ENCODE data around the gene AIF1L.
"Not testable (repeated sequence)": the region's sequence is repeated elsewhere in the genome, so short reads cannot be mapped to it uniquely, and the experiment has no call there.

Gene AIF1L

DNA sequence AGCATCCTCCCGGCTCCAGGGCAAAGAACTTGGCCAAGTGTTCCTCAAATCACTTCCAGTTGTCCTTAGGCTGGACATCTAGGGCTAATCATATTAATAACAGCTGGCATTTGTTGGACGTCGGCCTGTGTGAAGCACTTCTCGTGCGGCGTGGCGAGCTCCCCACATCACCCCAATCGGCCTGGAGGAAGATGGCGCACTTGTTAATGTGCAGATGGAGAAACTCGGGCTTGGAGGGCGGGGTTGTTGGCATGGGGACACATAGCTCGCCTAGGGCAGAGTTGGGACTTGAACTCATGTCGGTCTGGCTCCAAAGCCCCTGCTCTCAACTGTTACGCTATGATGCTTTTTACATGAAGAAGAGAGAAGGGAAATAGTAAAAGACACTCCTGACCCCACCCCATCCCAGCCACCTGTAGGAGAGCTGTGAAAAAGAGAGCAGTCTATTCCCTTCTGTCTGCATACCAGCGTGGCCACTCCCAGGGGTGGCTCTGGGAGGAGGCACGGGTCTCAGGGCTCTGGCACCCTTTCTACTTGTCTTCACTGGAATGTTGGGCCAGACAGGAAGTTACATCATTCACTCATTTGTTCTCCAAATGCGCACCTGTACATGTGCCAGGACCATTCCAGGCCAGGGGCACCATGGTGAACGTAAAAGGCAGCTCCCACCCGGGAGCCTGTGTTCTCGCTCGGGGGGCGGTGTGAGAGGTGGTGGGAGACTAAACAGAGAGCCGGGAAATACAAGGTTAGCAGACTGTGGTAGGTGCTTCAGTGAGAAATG lies 16.2 kb downstream of the AIF1L start:
- Histone ChIP-seq H3K36me3 (ENCODE audit: low read length) (no peaks in the 10 kb centered on the region), H2AFZ (ENCODE audit: low read depth, low read length, severe bottlenecking) (no peak overlapping the region), H3K27me3 (ENCODE audit: low read length) (no peaks in the 10 kb centered on the region), H3K9ac (ENCODE audit: low read length) (no peak overlapping the region), H3K27ac (ENCODE audit: low read depth, low read length) (no peak overlapping the region), H3K9me3 (ENCODE audit: insufficient read depth, low read length) (no peaks in the 10 kb centered on the region), H3K9me2 (replicated peaks; ENCODE audit: insufficient read depth, low read length) (no peaks in the 10 kb centered on the region), H3K4me2 (ENCODE audit: low read depth, low read length, poor library complexity, severe bottlenecking) (no peak overlapping the region), H4K20me1 (ENCODE audit: low read depth, low read length) (no peaks in the 10 kb centered on the region), H3K79me2 (ENCODE audit: insufficient read depth, low read length) (no peaks in the 10 kb centered on the region), H3F3A (ENCODE audit: insufficient read depth) (no peaks in the 10 kb centered on the region), H3K4me3 (ENCODE audit: insufficient read depth, low read length, poor library complexity, severe bottlenecking) (no peak overlapping the region)
- no peak for TF ChIP-seq EZH2phosphoT487 (conservative IDR thresholded peaks at IDR 0.05; ENCODE audit: low read length)
- TF ChIP-seq, protein P1, sequence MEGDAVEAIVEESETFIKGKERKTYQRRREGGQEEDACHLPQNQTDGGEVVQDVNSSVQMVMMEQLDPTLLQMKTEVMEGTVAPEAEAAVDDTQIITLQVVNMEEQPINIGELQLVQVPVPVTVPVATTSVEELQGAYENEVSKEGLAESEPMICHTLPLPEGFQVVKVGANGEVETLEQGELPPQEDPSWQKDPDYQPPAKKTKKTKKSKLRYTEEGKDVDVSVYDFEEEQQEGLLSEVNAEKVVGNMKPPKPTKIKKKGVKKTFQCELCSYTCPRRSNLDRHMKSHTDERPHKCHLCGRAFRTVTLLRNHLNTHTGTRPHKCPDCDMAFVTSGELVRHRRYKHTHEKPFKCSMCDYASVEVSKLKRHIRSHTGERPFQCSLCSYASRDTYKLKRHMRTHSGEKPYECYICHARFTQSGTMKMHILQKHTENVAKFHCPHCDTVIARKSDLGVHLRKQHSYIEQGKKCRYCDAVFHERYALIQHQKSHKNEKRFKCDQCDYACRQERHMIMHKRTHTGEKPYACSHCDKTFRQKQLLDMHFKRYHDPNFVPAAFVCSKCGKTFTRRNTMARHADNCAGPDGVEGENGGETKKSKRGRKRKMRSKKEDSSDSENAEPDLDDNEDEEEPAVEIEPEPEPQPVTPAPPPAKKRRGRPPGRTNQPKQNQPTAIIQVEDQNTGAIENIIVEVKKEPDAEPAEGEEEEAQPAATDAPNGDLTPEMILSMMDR (IDR thresholded peaks at IDR 0.05; ENCODE audit: insufficient read depth, low read length, poor library complexity, severe bottlenecking), result no peak

DNA sequence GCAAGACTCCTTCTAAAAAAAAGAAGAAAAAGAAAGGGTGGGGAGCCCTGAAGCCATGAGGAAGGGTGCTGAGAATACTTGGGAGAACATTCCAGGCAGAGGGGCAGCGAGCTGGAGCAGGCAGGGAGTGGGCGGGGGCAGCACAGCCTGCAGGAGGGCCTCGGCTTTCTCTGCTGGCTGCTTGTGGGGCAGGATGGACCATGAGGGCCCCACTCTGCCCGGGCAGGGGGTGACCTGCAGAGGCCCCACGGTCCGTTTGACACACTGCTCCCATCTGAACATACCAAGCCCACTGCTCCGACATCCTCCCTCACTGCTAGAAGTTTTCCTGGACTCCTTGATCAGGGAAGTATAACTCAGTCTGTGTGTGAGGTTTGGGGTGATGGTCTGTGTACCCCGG lies 17.3 kb downstream of the AIF1L start:
- no peak overlapping the region for H3K9ac ChIP-seq (ENCODE audit: low read length)
- H4K20me1 ChIP-seq (ENCODE audit: low read depth, low read length), result no peaks in the 10 kb centered on the region
- H3K79me2 ChIP-seq (ENCODE audit: insufficient read depth, low read length), result no peaks in the 10 kb centered on the region
- H3K27ac ChIP-seq (ENCODE audit: low read depth, low read length), result no peak overlapping the region
- H3K36me3 ChIP-seq (ENCODE audit: low read length), result no peaks in the 10 kb centered on the region
- no peaks in the 10 kb centered on the region for H3F3A ChIP-seq (ENCODE audit: insufficient read depth)
- H3K4me2 ChIP-seq (ENCODE audit: low read depth, low read length, poor library complexity, severe bottlenecking), result no peak overlapping the region
- no peaks in the 10 kb centered on the region for H3K9me3 ChIP-seq (ENCODE audit: insufficient read depth, low read length)
- H3K9me2 ChIP-seq (replicated peaks; ENCODE audit: insufficient read depth, low read length), result no peaks in the 10 kb centered on the region
- H2AFZ ChIP-seq (ENCODE audit: low read depth, low read length, severe bottlenecking), result no peak overlapping the region
- H3K4me3 ChIP-seq (ENCODE audit: insufficient read depth, low read length, poor library complexity, severe bottlenecking), result no peak overlapping the region
- no peak for TF ChIP-seq EZH2phosphoT487 (conservative IDR thresholded peaks at IDR 0.05; ENCODE audit: low read length)
- TF ChIP-seq, protein P1 (IDR thresholded peaks at IDR 0.05; ENCODE audit: insufficient read depth, low read length, poor library complexity, severe bottlenecking), result no peak
- no peaks in the 10 kb centered on the region for H3K27me3 ChIP-seq (ENCODE audit: low read length)

DNA sequence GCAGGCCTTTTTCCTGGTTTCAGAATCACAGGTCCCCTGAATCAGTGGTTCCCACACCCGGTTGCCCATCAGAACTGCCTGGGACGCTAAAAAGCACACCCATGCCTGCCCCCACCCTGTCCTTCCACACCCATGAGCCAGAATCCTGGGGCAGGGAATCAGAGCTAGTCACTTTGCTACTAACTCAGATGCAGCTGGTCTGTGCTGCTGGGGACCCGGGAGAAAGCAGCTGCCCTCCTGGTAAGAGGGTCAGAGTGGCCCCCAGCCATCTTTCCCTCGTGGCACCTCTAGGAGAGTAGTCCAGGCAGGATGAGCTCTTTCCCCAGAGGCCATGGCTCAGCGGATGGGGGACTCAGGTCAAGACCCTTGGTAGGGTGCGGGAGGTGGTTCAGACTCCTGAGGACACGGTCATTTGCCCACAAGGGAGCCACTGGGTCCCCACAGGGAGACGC lies 17.8 kb downstream of the AIF1L start:
- H3K9ac ChIP-seq (ENCODE audit: low read length), result no peak overlapping the region
- H2AFZ ChIP-seq (ENCODE audit: low read depth, low read length, severe bottlenecking), result no peak overlapping the region
- no peak overlapping the region for H3K27ac ChIP-seq (ENCODE audit: low read depth, low read length)
- H3F3A ChIP-seq (ENCODE audit: insufficient read depth), result no peaks in the 10 kb centered on the region
- H3K4me2 ChIP-seq (ENCODE audit: low read depth, low read length, poor library complexity, severe bottlenecking), result no peak overlapping the region
- no peaks in the 10 kb centered on the region for H3K79me2 ChIP-seq (ENCODE audit: insufficient read depth, low read length)
- H3K36me3 ChIP-seq (ENCODE audit: low read length), result no peaks in the 10 kb centered on the region
- no peaks in the 10 kb centered on the region for H3K9me2 ChIP-seq (replicated peaks; ENCODE audit: insufficient read depth, low read length)
- no peak overlapping the region for H3K4me3 ChIP-seq (ENCODE audit: insufficient read depth, low read length, poor library complexity, severe bottlenecking)
- TF ChIP-seq, protein P1 (IDR thresholded peaks at IDR 0.05; ENCODE audit: insufficient read depth, low read length, poor library complexity, severe bottlenecking), result no peak
- TF ChIP-seq EZH2phosphoT487 (conservative IDR thresholded peaks at IDR 0.05; ENCODE audit: low read length), result no peak
- H3K27me3 ChIP-seq (ENCODE audit: low read length), result no peaks in the 10 kb centered on the region
- no peaks in the 10 kb centered on the region for H4K20me1 ChIP-seq (ENCODE audit: low read depth, low read length)
- no peaks in the 10 kb centered on the region for H3K9me3 ChIP-seq (ENCODE audit: insufficient read depth, low read length)

DNA sequence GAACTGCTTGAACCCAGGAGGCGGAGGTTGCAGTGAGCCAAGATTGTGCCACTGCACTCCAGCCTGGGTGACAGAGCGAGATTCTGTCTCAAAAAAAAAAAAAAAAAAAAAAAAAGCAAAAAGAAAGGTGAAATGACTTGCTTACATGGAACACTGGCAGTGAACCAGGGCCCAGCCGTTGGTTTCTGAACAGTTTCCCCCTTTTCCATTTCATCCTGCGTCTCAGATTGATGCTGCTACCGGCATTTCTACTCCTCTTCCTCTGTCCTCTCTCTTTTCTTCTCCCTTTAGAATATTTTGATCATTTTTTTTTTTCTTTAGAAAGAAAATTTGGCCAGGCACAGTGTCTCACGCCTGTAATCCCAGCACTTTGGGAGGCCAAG lies 19.0 kb downstream of the AIF1L start:
- not testable (repeated sequence) for H3K4me3 ChIP-seq (ENCODE audit: insufficient read depth, low read length, poor library complexity, severe bottlenecking); H3K9ac ChIP-seq (ENCODE audit: low read length); H3K4me2 ChIP-seq (ENCODE audit: low read depth, low read length, poor library complexity, severe bottlenecking); H3K36me3 ChIP-seq (ENCODE audit: low read length); H3K27me3 ChIP-seq (ENCODE audit: low read length); H3F3A ChIP-seq (ENCODE audit: insufficient read depth); H2AFZ ChIP-seq (ENCODE audit: low read depth, low read length, severe bottlenecking); H3K79me2 ChIP-seq (ENCODE audit: insufficient read depth, low read length); H3K9me3 ChIP-seq (ENCODE audit: insufficient read depth, low read length); H3K9me2 ChIP-seq (replicated peaks; ENCODE audit: insufficient read depth, low read length); H4K20me1 ChIP-seq (ENCODE audit: low read depth, low read length); H3K27ac ChIP-seq (ENCODE audit: low read depth, low read length)
